Endothelial cell (in vitro differentiated cells): ENCODE data around the gene MYRF. TPM values are rescaled to one million over a fixed set of nuclear protein-coding genes. Genes with fewer than 3 reads are reported as not detected.

Source experiments
- DNase-seq: peaks from one replicate; pipeline ENCODE4 v3.0.0; 2021; ENCODE audit warnings: low spot score
- H3K27ac Mint-ChIP-seq: one replicate; pipeline ENCODE4 v1.8.0; 2021; ENCODE audit warnings: mixed read lengths, inconsistent platforms; ENCODE audit not compliant: unreplicated experiment
- H3K27me3 Mint-ChIP-seq: one replicate; pipeline ENCODE4 v1.8.0; 2021; ENCODE audit warnings: mild to moderate bottlenecking, moderate library complexity, mixed read lengths, inconsistent platforms; ENCODE audit not compliant: unreplicated experiment
- H3K36me3 Mint-ChIP-seq: one replicate; pipeline ENCODE4 v1.8.0; 2021; ENCODE audit warnings: mild to moderate bottlenecking, low read depth, mixed read lengths, inconsistent platforms; ENCODE audit not compliant: unreplicated experiment
- H3K4me1 Mint-ChIP-seq: one replicate; pipeline ENCODE4 v1.8.0; 2021; ENCODE audit warnings: mild to moderate bottlenecking, mixed read lengths, inconsistent platforms; ENCODE audit not compliant: unreplicated experiment
- H3K4me3 Mint-ChIP-seq: one replicate; pipeline ENCODE4 v1.8.0; 2021; ENCODE audit warnings: mild to moderate bottlenecking, mixed read lengths, inconsistent platforms; ENCODE audit not compliant: unreplicated experiment
- H3K9me3 Mint-ChIP-seq: one replicate; pipeline ENCODE4 v1.8.0; 2021; ENCODE audit warnings: mixed read lengths, inconsistent platforms; ENCODE audit not compliant: unreplicated experiment
- total RNA-seq: library from RNA; stranded (reverse); fragmentation: NEBNext Ultra II Directional; extraction: Animal tissue kit (Norgen Biotek cat#: 25700); gene quantifications from one replicate; pipeline ENCODE4 v1.2.1, GENCODE V29; 2021; ENCODE audit not compliant: unreplicated experiment
- TF ChIP-seq, protein P1 (sequence below): fragments of 200-600 bp; sonication (generic); IDR thresholded peaks from one replicate; pipeline ENCODE4 v1.5.0; 2021; ENCODE audit warnings: antibody characterized with exemption; ENCODE audit not compliant: unreplicated experiment

MYRF gene
- total RNA-seq, 1 donor from 2014 or later = 1.5 TPM

DNA sequence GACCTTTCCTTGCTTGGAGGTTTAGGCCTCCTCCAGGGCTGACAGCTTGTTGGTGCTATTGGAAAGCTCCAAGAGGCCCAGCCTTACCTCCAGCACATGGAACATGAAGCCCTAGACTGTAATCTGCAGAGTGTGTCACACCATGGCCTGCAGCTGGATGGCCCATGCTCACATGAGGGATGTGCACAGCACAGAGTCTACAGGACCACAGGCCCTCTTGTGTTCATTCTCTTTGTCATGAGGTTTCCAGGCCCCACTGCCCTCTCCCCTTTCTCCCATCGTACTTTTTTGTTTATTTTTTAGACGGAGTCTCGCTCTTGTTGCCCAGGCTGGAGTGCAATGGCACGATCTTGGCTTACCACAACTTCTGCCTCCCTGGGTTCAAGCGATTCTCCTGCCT lies 54.3 kb downstream of the MYRF start:
- H3K9me3 Mint-ChIP-seq = no peaks in the 10 kb centered on the region
- H3K4me3 Mint-ChIP-seq = no peak overlapping the region
- peaks cover 62% of the 10 kb centered on the region for H3K36me3 Mint-ChIP-seq
- TF ChIP-seq, protein P1, sequence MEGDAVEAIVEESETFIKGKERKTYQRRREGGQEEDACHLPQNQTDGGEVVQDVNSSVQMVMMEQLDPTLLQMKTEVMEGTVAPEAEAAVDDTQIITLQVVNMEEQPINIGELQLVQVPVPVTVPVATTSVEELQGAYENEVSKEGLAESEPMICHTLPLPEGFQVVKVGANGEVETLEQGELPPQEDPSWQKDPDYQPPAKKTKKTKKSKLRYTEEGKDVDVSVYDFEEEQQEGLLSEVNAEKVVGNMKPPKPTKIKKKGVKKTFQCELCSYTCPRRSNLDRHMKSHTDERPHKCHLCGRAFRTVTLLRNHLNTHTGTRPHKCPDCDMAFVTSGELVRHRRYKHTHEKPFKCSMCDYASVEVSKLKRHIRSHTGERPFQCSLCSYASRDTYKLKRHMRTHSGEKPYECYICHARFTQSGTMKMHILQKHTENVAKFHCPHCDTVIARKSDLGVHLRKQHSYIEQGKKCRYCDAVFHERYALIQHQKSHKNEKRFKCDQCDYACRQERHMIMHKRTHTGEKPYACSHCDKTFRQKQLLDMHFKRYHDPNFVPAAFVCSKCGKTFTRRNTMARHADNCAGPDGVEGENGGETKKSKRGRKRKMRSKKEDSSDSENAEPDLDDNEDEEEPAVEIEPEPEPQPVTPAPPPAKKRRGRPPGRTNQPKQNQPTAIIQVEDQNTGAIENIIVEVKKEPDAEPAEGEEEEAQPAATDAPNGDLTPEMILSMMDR = no peak
- peaks cover 14% of the 10 kb centered on the region for H3K4me1 Mint-ChIP-seq
- no peak for DNase-seq
- peaks cover 8% of the 10 kb centered on the region for H3K27me3 Mint-ChIP-seq
- H3K27ac Mint-ChIP-seq = no peak overlapping the region

DNA sequence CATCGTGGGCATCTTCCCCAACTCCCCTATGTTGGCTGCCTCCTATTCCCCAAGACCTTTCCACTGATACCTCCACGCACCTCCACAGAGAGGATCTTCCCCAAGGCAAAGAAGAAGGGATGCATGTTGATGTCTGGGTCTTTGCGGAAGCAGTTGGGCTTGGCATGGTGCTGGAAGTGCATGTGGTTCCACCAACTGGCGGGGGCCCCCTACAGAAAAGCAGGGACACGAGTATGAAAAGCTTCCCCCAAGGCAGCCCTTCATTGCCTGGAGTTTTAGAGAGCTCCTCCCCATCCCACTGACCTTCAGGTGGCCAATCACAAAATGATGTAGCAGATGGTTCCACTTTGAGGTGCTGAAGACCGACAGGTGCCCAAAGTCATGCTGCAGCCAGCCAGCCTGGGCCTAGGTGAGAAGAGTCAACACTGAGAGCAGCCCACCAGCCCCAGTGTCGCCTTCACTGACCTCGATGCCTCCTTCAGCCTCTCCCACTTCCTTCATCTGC lies 58.3 kb downstream of the MYRF start:
- Mint-ChIP-seq H3K4me3 (no peak overlapping the region), H3K36me3 (peaks cover 46% of the 10 kb centered on the region), H3K27ac (no peak overlapping the region)

DNA sequence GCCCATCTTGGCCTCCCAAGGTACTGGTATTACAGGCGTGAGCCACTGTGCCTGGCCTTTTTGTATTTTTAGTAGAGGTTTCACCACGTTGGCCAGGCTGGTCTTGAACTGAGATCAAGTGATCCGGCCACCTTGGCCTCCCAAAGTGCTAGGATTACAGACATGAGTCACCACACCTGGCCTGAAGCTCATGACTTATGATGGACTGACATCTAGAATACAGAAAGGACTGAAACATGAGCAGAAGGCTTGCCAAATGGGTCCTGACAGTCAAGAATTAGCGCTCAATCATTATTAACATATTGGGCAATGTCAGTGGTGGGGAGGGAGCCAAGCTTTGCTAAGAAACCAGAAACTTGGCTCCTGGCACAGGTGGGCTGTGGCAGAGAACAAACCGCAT lies 59.4 kb downstream of the MYRF start:
- Mint-ChIP-seq H3K4me1 (peaks cover 8% of the 10 kb centered on the region), H3K36me3 (peaks cover 46% of the 10 kb centered on the region), H3K9me3 (no peaks in the 10 kb centered on the region), H3K4me3 (peak overlapping the region; percentile 51), H3K27ac (no peak overlapping the region), H3K27me3 (peaks cover 19% of the 10 kb centered on the region)
- DNase-seq = no peak
- TF ChIP-seq, protein P1 = no peak

More for the DNA sequence above, 58.3 kb downstream of the MYRF start:
- no peak for DNase-seq
- H3K9me3 Mint-ChIP-seq = no peaks in the 10 kb centered on the region
- TF ChIP-seq, protein P1 = no peak
- H3K4me1 Mint-ChIP-seq = peaks cover 3% of the 10 kb centered on the region
- H3K27me3 Mint-ChIP-seq = peaks cover 14% of the 10 kb centered on the region

DNA sequence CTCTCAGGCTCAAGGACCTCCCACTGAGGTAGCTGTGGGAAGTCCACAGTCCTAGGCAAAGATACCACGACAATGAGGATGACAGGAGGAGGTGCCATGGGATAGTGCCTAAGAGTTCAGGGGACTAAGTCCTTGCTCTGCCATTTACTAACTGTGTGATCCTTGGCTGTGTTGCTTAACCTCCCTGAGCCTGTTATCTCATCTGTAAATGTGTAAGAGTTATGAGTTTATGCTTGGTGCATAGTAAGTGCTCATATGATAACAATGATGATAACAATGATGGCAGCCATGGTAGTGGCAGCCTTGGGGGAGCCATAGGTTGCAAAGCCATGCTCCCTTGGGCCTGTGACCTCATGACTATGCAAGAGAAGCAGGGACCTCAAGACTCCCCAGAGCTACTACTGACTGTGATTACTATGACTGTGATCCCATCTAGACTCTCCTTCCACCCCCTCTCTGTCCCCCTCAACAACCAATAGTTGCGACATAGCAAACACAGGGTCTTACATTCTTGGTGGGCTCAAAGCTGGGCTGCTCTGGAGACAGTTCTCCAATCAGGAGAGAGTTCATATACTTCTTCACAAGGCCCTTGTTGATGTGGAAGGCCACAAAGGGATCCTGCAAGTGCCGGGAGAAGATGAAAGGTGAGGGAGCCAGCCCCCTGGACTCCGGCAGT lies 60.4 kb downstream of the MYRF start:
- peaks cover 16% of the 10 kb centered on the region for H3K4me1 Mint-ChIP-seq
- peaks cover 24% of the 10 kb centered on the region for H3K27me3 Mint-ChIP-seq
- DNase-seq = no peak
- H3K36me3 Mint-ChIP-seq = peaks cover 39% of the 10 kb centered on the region
- H3K27ac Mint-ChIP-seq = no peak overlapping the region
- TF ChIP-seq, protein P1 = no peak
- no peak overlapping the region for H3K4me3 Mint-ChIP-seq
- no peaks in the 10 kb centered on the region for H3K9me3 Mint-ChIP-seq

DNA sequence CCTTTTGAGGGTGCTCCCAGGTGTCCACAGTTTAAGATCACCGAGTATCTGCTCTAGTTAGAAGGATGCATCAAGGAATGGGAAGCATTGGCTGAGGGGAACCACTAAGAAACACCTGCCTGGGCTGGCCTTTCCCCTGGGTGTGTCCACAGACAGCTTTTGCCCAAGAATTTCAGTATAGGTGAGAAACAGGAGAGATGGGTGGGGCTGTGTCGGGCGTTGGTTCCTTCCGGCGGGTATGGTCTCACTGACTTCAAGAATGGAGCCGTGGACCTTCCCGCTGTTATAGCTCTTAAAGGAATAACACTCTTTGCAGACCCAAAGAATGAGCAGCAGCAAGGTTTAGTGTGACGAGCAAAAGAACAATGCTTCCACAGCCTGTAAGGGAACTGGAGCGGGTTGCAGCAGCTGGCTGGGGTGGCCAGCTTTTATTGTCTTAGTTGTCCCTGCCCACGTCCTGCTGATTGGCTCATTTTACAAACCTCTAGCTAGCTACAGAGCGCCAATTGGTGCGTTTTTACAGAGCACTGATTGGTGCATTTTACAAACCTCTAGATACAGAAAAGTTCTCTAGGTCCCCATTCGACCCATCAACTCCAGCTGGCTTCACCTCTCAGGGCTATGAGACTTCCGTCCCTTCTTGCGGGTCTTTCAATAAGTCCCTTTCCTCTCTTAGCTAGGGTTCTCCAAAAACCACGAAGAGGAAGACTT lies 62.0 kb downstream of the MYRF start:
- peaks cover 30% of the 10 kb centered on the region for H3K36me3 Mint-ChIP-seq
- peak; percentile 30 for DNase-seq

More for the DNA sequence above, 62.0 kb downstream of the MYRF start:
- Mint-ChIP-seq H3K4me1 (peaks cover 16% of the 10 kb centered on the region), H3K9me3 (no peaks in the 10 kb centered on the region), H3K27me3 (peaks cover 21% of the 10 kb centered on the region), H3K4me3 (peak overlapping the region; percentile 87), H3K27ac (peak overlapping the region; percentile 98)
- TF ChIP-seq, protein P1 = no peak
